Heart left ventricle (tissue), 16 donors: ENCODE data around the gene PXMP4. TPM values are rescaled to one million over a fixed set of nuclear protein-coding genes. Genes with fewer than 3 reads are reported as not detected.

Source experiments
- ATAC-seq, 4 donors: fragments of 200-7000 bp; cut with Tn5 transposase; one replicate each; pipeline ENCODE4 v1.9.1; 2020 to 2022; ENCODE audit warnings: moderate library complexity in 4 of 4, mild to moderate bottlenecking in 3 of 4, moderate number of reproducible peaks in 1 of 4
- DNase-seq, 5 donors: peaks; one replicate each; pipeline ENCODE4 v3.0.0-alpha.2; 2020
- H3K27ac ChIP-seq, 12 donors: fragments of 200-600 bp; sonication (generic) in 4 of 12; one replicate each; pipeline versions ENCODE4 v1.5.0 to v1.8.0; 2016 to 2022; ENCODE audit warnings: mild to moderate bottlenecking in 2 of 12
- H3K27me3 ChIP-seq, 9 donors: fragments of 200-600 bp; sonication (generic) in 2 of 9; one replicate each; pipeline versions ENCODE4 v1.5.1 to v1.8.0; 2016 to 2022; ENCODE audit warnings: mild to moderate bottlenecking in 3 of 9
- H3K36me3 ChIP-seq, 9 donors: fragments of 200-600 bp; sonication (generic) in 2 of 9; one replicate each; pipeline versions ENCODE4 v1.5.0 to v1.8.0; 2018 to 2022; ENCODE audit warnings: mild to moderate bottlenecking in 2 of 9
- H3K4me1 ChIP-seq, 12 donors: fragments of 200-600 bp; sonication (generic) in 4 of 12; one replicate each; pipeline versions ENCODE4 v1.5.0 to v1.8.0; 2016 to 2022; ENCODE audit warnings: mild to moderate bottlenecking in 3 of 12
- H3K4me3 ChIP-seq, 12 donors: fragments of 200-600 bp; sonication (generic) in 4 of 12; one replicate each; pipeline versions ENCODE4 v1.5.0 to v1.8.0; 2017 to 2022; ENCODE audit warnings: mild to moderate bottlenecking in 9 of 12, moderate library complexity in 4 of 12
- H3K9me3 ChIP-seq, 12 donors: fragments of 200-600 bp; sonication (generic) in 4 of 12; one replicate each; pipeline versions ENCODE4 v1.5.0 to v1.8.0; 2016 to 2022; ENCODE audit warnings: mild to moderate bottlenecking in 1 of 12
- POLR2A ChIP-seq, 2 donors: fragments of 450-650 bp; IDR thresholded peaks; one replicate each; pipeline ENCODE4 v1.6.1; 2017; ENCODE audit warnings: antibody characterized with exemption in 2 of 2, mild to moderate bottlenecking in 2 of 2, moderate library complexity in 2 of 2
- WGBS, 4 donors: extraction: QIAGEN DNeasy Blood & Tissue Kit in 2 of 4; methylation state at CpG; one replicate each; pipeline versions ENCODE4 v1.1.5 to v1.1.7; 2013 to 2018; 5-methylcytosine and 5-hydroxymethylcytosine counted together
- intact Hi-C, 10 donors: fragments of 100-400 bp; cut with DNase I; formaldehyde crosslinking; loops; one replicate each; pipeline versions ENCODE4 v1.11.1 to v1.14.2; 2022
- polyA plus RNA-seq, 2 donors: library from polyadenylated mRNA; stranded (reverse); fragments of 200-250 nt; gene quantifications; one replicate each; pipeline ENCODE4 v1.2.3, GENCODE V29; 2013
- total RNA-seq, 9 donors: library from RNA; depleted of rRNA in 2 of 9; stranded (reverse); fragments of >200 nt in 2 of 9; fragmentation: NEBNext Ultra II Directional in 3 of 9; extraction: Animal tissue kit (Norgen Biotek cat#: 25700) in 3 of 9; gene quantifications; one replicate each; pipeline versions ENCODE4 v1.1.0 to v1.2.4, GENCODE V29; 2016 to 2023
- TF ChIP-seq, protein P1 (sequence below), 12 donors: fragments of 200-600 bp; sonication (generic) in 4 of 12; IDR thresholded peaks; one replicate each; pipeline versions ENCODE4 v1.5.0 to v1.8.0; 2018 to 2022; ENCODE audit warnings: antibody characterized with exemption in 12 of 12, mild to moderate bottlenecking in 5 of 12
- donor health status: ischemic (EF 13 %, LVEDD 7.1; RV severe dilation, severe dysfunction).
- donor health status: healthy with polysubstance abuse.
- donor health status: DM: no; HTN: yes; CAD: no.
- donor health status: DM: no; HTN: no; CAD: no.
- donor health status: ischemic (EF 25% LVEDD 6.9; RV normal size, moderate dysfunction).
- donor health status: ischemic (EF 25% LVEDD 5.7; RV mildly dilated, moderate dysfunction).
- donor health status: healthy.
- donor health status: DM: yes; HTN: yes; CAD: no.
- donor health status: ischemic (EF 35%, LVEDD 5.7; RV mildly dilated, moderate dysfunction).
- donor health status: nonischemic (EF 11% LVEDD 7.7; RV severe dilation, severe dysfunction).
- donor health status: DM: yes; HTN: yes; CAD: no.
- donor health status: PGD.
- donor health status: ischemic (EF 29% LVEDD 5.4; RV normal size, mild dysfunction).
- donor health status: nonischemic (EF 23%, LVEDD 6.1; RV moderate dilation, normal function).

Gene PXMP4
- total and polyA plus RNA-seq, 11 donors: 5.0 to 13.0 (median 10.2) TPM

GRCh38 chr20:33689493-33689892 is 30.6 kb downstream of the PXMP4 start:
- Histone ChIP-seq H3K27ac (peak overlapping the region in 2 of 12 donors; percentile 6 to 19), H3K4me3 (no peak overlapping the region), H3K27me3 (no peaks in the 10 kb centered on the region), H3K36me3 (no peaks in the 10 kb centered on the region), H3K9me3 (no peaks in the 10 kb centered on the region), H3K4me1 (peaks cover 0 to 36% (median 15%) of the 10 kb centered on the region in 12 donors)
- WGBS, 4 donors: 78 to 100% (median 91%) methylated on average over 1 of the region's 1 CpG
- no peak for DNase-seq
- intact Hi-C loops: loop anchor here in 3 of 10 donors (5.0 to 10.0 kb wide), 2 partner anchors 33 to 305 kb away; partner anchors contain the start of genes PXMP4 (in 3 of the 3) and RALY (in 1 of the 3)
- ATAC-seq: no peak
- no peak for TF ChIP-seq POLR2A (IDR thresholded peaks at IDR 0.05)
- TF ChIP-seq, protein P1, sequence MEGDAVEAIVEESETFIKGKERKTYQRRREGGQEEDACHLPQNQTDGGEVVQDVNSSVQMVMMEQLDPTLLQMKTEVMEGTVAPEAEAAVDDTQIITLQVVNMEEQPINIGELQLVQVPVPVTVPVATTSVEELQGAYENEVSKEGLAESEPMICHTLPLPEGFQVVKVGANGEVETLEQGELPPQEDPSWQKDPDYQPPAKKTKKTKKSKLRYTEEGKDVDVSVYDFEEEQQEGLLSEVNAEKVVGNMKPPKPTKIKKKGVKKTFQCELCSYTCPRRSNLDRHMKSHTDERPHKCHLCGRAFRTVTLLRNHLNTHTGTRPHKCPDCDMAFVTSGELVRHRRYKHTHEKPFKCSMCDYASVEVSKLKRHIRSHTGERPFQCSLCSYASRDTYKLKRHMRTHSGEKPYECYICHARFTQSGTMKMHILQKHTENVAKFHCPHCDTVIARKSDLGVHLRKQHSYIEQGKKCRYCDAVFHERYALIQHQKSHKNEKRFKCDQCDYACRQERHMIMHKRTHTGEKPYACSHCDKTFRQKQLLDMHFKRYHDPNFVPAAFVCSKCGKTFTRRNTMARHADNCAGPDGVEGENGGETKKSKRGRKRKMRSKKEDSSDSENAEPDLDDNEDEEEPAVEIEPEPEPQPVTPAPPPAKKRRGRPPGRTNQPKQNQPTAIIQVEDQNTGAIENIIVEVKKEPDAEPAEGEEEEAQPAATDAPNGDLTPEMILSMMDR (IDR thresholded peaks at IDR 0.05): no peak

DNA sequence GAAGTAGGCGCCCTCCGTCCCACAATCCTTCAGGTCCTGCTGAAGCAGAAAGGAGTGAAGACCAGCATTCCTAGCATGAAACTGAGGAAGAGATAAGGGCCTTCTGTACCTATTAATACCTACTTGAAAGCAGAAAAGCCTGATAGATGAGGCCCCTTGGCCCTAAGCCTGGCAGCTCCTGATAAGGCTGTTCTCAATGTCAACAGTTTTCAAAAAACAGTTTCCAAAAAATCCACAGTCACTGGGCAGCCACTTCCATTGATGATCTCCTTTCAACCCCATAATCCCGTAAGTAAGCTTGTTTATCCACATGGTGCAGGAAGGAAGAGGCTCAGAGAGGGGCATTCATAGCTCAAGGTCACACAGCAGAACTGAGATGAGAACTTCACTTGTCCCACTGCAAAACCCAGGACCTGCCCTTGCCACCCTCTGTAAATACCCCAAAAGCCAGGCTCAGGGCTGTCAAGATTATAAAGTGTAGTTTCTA is 31.1 kb downstream of the PXMP4 start:
- DNase-seq: no peak
- intact Hi-C loops: loop anchor here in 3 of 10 donors (5.0 to 10.0 kb wide), 2 partner anchors 33 to 306 kb away; partner anchors contain the start of genes PXMP4 (in 3 of the 3) and RALY (in 1 of the 3)
- TF ChIP-seq, protein P1 (IDR thresholded peaks at IDR 0.05): no peak
- no peak for TF ChIP-seq POLR2A (IDR thresholded peaks at IDR 0.05)
- WGBS, 4 donors: 48 to 65% (median 60%) methylated on average over 3 of the region's 3 CpGs
- Histone ChIP-seq H3K9me3 (no peaks in the 10 kb centered on the region), H3K27ac (peak overlapping the region in 2 of 12 donors; percentile 19 to 30), H3K4me1 (peaks cover 0 to 37% (median 15%) of the 10 kb centered on the region in 12 donors), H3K36me3 (no peaks in the 10 kb centered on the region), H3K4me3 (no peak overlapping the region), H3K27me3 (no peaks in the 10 kb centered on the region)
- no peak for ATAC-seq

DNA sequence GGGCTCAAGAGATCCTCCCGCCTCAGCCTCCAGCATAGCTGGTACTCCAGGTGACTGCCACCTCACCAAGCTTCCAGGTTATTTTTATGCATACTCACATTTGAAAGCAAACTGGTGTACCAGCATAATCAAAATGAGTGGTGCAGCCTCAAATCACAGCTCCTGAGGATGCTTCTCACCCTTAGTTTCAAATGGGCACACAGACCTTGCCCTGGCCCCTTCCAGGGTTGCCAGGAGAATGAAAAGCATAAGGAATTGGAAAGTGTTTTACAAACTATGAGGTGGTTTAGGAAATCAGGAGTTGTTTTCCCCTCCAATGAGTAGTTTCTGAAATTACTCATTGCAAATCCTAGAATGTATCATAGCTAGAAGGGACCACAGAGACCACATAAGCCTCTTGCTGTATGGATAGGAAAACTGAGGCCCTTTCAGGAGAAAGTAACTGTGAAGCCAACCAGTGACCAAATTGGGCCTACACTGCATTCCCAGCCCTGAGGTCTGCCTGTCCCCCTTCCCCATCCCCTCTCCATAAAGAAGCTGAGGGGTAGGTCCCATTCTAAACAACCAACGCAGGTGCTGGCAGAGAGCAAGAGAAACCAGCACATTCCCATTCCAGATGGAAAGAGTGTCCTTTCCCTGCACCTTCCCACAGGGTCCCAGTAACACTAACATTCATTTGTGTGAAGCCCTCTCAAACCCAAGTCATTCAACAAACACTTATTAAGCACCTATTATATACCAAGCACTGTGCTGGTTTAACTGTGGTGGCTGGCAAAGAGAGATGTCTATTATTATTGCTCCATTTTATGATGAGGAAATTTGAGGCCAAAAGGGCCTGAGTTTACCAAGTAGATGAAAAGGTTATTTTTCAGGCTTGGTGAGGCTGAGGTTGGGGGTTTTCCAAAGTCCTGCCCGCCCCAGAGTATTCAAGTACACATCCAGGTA is 31.8 kb downstream of the PXMP4 start:
- ATAC-seq: no peak
- Histone ChIP-seq H3K27me3 (no peaks in the 10 kb centered on the region), H3K36me3 (no peaks in the 10 kb centered on the region), H3K4me1 (peaks cover 0 to 35% (median 14%) of the 10 kb centered on the region in 12 donors), H3K27ac (peak overlapping the region in 3 of 12 donors; percentile 15 to 30 (median 19)), H3K4me3 (no peak overlapping the region), H3K9me3 (no peaks in the 10 kb centered on the region)
- WGBS, 4 donors: 75 to 87% (median 80%) methylated on average over 3 of the region's 3 CpGs
- DNase-seq: no peak
- intact Hi-C loops: loop anchor here in 3 of 10 donors (5.0 to 10.0 kb wide), 2 partner anchors 34 to 307 kb away; partner anchors contain the start of genes PXMP4 (in 3 of the 3) and RALY (in 1 of the 3)
- TF ChIP-seq, protein P1 (IDR thresholded peaks at IDR 0.05): no peak
- TF ChIP-seq POLR2A (IDR thresholded peaks at IDR 0.05): no peak
